ENCODE measurements around the gene AGAP3. TPM values are rescaled to one million over a fixed set of nuclear protein-coding genes. Genes with fewer than 3 reads are reported as not detected.

AGAP3 gene
- total RNA-seq, 1 donor from 2014 or later: 114 TPM

DNA sequence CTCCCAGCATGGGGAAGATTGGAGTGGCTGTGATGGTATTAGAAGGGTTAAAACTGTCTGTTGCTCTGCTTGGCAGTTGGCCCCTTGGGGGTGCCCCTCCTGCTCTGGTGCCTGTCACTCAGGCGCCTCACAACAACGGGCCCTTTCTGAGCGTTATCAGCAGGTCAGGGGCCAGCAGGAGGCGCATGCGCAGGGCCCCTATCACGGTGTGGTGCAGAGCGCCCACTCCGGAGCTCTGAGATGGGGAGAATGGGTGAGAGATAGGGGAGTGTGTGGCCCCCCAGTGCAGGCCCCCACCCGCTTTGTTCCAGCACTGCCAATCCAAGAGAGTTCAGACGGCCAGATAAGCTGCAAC, 56.4 kb downstream of the AGAP3 start:
- DNase-seq (ENCODE audit: low spot score, unreplicated experiment): peak; percentile 44

DNA sequence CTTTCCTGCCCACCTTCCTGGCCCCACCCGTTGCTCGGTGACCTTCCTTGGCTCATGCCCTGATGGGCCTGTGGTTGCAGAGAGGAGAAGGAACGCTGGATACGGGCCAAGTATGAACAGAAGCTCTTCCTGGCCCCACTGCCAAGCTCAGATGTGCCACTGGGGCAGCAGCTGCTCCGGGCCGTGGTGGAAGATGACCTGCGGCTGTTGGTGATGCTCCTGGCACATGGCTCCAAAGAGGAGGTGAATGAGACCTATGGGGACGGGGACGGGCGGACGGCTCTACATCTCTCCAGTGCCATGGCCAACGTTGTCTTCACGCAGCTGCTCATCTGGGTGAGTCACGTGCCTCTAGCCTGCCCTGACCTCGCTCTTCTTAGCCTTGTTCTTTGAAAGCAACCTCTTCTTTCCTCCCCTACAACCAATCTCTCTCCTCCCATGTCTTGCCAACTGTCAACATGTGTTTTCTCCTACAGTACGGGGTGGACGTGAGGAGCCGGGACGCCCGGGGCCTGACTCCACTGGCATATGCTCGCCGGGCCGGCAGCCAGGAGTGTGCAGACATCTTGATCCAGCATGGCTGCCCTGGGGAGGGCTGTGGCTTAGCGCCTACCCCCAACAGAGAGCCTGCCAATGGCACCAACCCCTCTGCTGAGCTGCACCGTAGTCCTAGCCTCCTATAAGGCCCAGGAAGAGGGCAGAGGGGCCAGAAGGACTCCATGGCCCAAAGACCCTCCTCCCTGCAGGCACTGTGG, 57.2 kb downstream of the AGAP3 start:
- TF ChIP-seq, protein P1, sequence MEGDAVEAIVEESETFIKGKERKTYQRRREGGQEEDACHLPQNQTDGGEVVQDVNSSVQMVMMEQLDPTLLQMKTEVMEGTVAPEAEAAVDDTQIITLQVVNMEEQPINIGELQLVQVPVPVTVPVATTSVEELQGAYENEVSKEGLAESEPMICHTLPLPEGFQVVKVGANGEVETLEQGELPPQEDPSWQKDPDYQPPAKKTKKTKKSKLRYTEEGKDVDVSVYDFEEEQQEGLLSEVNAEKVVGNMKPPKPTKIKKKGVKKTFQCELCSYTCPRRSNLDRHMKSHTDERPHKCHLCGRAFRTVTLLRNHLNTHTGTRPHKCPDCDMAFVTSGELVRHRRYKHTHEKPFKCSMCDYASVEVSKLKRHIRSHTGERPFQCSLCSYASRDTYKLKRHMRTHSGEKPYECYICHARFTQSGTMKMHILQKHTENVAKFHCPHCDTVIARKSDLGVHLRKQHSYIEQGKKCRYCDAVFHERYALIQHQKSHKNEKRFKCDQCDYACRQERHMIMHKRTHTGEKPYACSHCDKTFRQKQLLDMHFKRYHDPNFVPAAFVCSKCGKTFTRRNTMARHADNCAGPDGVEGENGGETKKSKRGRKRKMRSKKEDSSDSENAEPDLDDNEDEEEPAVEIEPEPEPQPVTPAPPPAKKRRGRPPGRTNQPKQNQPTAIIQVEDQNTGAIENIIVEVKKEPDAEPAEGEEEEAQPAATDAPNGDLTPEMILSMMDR (IDR thresholded peaks at IDR 0.05; ENCODE audit: unreplicated experiment): no peak
- Mint-ChIP-seq H3K4me1 (ENCODE audit: low read depth) (peaks cover 35% of the 10 kb centered on the region), H3K4me3 (ENCODE audit: low read depth) (peak overlapping the region; percentile 19), H3K9me3 (ENCODE audit: low read depth) (no peaks in the 10 kb centered on the region), H3K27me3 (no peaks in the 10 kb centered on the region), H3K27ac (no peak overlapping the region), H3K36me3 (ENCODE audit: insufficient read depth) (peaks cover 12% of the 10 kb centered on the region)
- no peak for DNase-seq (ENCODE audit: low spot score, unreplicated experiment)

More for the DNA sequence above, 56.4 kb downstream of the AGAP3 start:
- Mint-ChIP-seq H3K27ac (peak overlapping the region; percentile 83), H3K4me1 (ENCODE audit: low read depth) (peaks cover 35% of the 10 kb centered on the region), H3K4me3 (ENCODE audit: low read depth) (peak overlapping the region; percentile 24), H3K27me3 (no peaks in the 10 kb centered on the region), H3K36me3 (ENCODE audit: insufficient read depth) (peaks cover 12% of the 10 kb centered on the region), H3K9me3 (ENCODE audit: low read depth) (no peaks in the 10 kb centered on the region)
- TF ChIP-seq, protein P1 (IDR thresholded peaks at IDR 0.05; ENCODE audit: unreplicated experiment): peak; percentile 7

DNA sequence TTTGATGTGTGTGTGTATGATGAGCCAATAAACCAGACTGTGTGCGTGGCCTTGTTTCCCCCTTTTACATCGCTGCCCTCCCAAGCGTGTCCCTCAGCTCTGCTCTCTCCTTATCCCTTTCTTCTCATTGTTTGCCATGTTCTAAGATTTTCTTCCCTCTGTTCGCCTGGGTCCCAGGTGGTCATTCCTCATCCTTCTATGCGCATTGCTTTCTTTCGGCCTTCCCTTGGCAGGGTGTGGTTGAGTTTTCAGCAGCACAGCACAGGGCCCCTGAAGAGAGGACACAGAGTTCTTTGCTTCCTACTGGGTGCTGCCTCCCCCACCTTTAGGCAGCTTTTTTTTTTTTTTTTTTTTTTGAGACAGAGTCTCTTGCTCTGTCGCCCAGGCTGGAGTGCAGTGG, 58.1 kb downstream of the AGAP3 start:
- Mint-ChIP-seq H3K27me3 (peaks cover 3% of the 10 kb centered on the region), H3K36me3 (ENCODE audit: insufficient read depth) (peaks cover 9% of the 10 kb centered on the region), H3K27ac (no peak overlapping the region), H3K9me3 (ENCODE audit: low read depth) (no peaks in the 10 kb centered on the region), H3K4me3 (ENCODE audit: low read depth) (no peak overlapping the region), H3K4me1 (ENCODE audit: low read depth) (peaks cover 30% of the 10 kb centered on the region)
- TF ChIP-seq, protein P1 (IDR thresholded peaks at IDR 0.05; ENCODE audit: unreplicated experiment): no peak
- DNase-seq (ENCODE audit: low spot score, unreplicated experiment): no peak

DNA sequence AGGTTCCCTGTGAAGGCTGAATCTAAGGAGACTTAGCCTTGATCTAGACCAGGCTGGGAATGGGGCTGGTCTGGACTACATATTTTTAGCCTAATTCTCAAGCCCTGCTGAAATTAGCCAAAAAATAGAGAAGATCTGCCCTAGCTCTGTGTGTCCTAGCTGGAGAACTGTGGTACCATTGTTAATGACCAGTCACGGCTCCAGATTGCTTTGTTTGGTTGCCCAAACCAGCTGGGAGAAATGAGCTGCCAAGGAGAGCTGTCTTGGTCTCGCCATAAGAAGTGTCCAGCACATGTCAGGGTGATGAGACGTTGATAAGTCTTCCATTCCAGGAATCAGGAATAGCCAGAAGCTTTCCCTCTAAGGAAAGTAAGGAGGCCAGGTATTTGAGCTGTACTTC, 60.5 kb downstream of the AGAP3 start:
- Mint-ChIP-seq H3K27ac (peak overlapping the region; percentile 6), H3K4me3 (ENCODE audit: low read depth) (no peak overlapping the region), H3K36me3 (ENCODE audit: insufficient read depth) (peaks cover 8% of the 10 kb centered on the region), H3K4me1 (ENCODE audit: low read depth) (peaks cover 24% of the 10 kb centered on the region), H3K9me3 (ENCODE audit: low read depth) (no peaks in the 10 kb centered on the region), H3K27me3 (peaks cover 14% of the 10 kb centered on the region)
- DNase-seq (ENCODE audit: low spot score, unreplicated experiment): no peak
- TF ChIP-seq, protein P1 (IDR thresholded peaks at IDR 0.05; ENCODE audit: unreplicated experiment): no peak

DNA sequence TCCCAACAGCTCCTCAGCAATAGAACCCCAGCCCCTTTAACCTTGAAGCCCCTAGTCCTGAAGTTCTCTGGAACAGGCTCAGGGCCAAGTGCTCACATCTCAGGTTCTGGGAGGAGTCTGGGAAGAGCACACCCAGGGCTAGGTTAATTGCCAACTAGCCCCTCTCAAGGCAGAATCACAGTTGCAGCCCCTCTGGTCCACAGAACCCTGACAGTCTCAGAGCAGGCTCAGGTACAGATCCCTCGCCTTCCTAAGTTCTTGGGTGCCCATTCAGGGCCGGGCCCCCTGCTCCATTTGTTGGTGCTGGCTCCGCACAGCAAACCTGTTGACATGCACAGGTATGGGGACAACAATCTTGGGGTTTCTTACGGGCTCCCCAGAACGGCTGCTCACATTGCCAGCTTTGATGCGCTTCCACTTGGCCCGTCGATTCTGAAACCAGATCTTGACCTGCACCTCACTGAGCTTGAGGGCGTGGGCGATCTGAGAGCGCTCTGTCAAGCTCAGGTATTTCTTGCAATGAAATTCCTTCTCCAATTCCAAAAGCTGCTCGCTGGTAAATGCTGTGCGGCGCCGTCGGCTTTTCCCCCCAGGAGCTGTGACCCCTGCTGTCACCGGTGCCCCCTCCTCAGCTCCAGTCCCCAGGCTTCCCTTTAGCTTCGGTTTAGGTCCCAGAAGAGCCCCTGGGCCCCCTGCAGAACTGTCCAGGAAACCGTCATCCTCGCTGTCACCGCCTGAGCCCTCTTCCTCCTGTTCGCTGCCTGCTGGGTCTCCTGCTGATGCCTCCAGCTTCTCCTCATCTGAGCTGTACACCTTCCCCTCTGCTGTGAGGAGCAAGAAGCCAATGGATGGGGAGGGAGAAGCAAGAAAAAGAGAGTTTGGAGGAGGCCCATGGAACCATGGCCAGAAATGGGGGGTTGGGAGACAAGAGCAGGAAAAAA, 62.3 kb downstream of the AGAP3 start:
- Mint-ChIP-seq H3K9me3 (ENCODE audit: low read depth) (no peaks in the 10 kb centered on the region), H3K4me1 (ENCODE audit: low read depth) (peaks cover 6% of the 10 kb centered on the region), H3K27me3 (peaks cover 14% of the 10 kb centered on the region), H3K36me3 (ENCODE audit: insufficient read depth) (peaks cover 5% of the 10 kb centered on the region), H3K27ac (no peak overlapping the region), H3K4me3 (ENCODE audit: low read depth) (no peak overlapping the region)
- TF ChIP-seq, protein P1 (IDR thresholded peaks at IDR 0.05; ENCODE audit: unreplicated experiment): no peak
- DNase-seq (ENCODE audit: low spot score, unreplicated experiment): no peak
